WTC11 (cell line): ENCODE measurements around the gene DLG1. TPM values are rescaled to one million over a fixed set of nuclear protein-coding genes. Genes with fewer than 3 reads are reported as not detected.

Source experiments
- ATAC-seq: fragments of 200-7000 bp; cut with Tn5 transposase; 2 replicates; pipeline ENCODE4 v1.10.0; 2021; ENCODE audit warnings: mild to moderate bottlenecking, moderate library complexity
- CTCF ChIA-PET: fragments of 300-600 bp; sonication (Branson Sonifier 250); formaldehyde crosslinking; loops from one replicate; lab custom pipeline; 2021; ENCODE audit warnings: antibody characterized with exemption; lab: Charles Lee
- POLR2A ChIA-PET: fragments of 350-600 bp; sonication (Branson Sonifier 250); formaldehyde crosslinking; loops from one replicate; lab custom pipeline; 2021; ENCODE audit warnings: antibody characterized with exemption; lab: Charles Lee
- DNase-seq: peaks from one replicate; pipeline ENCODE4 v3.0.0; 2021; ENCODE audit warnings: low spot score
- H3K27ac Mint-ChIP-seq: 2 replicates; pipeline ENCODE4 v1.8.0; 2021; ENCODE audit warnings: mixed read lengths
- H3K27me3 Mint-ChIP-seq: 2 replicates; pipeline ENCODE4 v1.8.0; 2021; ENCODE audit warnings: low read depth, mild to moderate bottlenecking, moderate library complexity, mixed read lengths
- H3K36me3 Mint-ChIP-seq: 2 replicates; pipeline ENCODE4 v1.8.0; 2021; ENCODE audit warnings: mixed read lengths
- H3K4me1 Mint-ChIP-seq: 2 replicates; pipeline ENCODE4 v1.8.0; 2022; ENCODE audit warnings: mixed read lengths
- H3K4me3 Mint-ChIP-seq: 2 replicates; pipeline ENCODE4 v1.8.0; 2021; ENCODE audit warnings: mild to moderate bottlenecking, moderate library complexity, mixed read lengths
- H3K9me3 Mint-ChIP-seq: 2 replicates; pipeline ENCODE4 v1.8.0; 2021; ENCODE audit warnings: mixed read lengths
- CREM ChIP-seq: sonication (generic); formaldehyde crosslinking; IDR thresholded peaks from 2 replicates; pipeline ENCODE4 v1.8.1; 2022; ENCODE audit warnings: mild to moderate bottlenecking, missing genetic modification reagents, moderate library complexity
- E2F5 ChIP-seq: sonication (generic); formaldehyde crosslinking; IDR thresholded peaks from 2 replicates; pipeline ENCODE4 v1.8.1; 2022; ENCODE audit warnings: mild to moderate bottlenecking, moderate library complexity, missing genetic modification reagents
- FOXJ3 ChIP-seq: sonication (generic); formaldehyde crosslinking; IDR thresholded peaks from 2 replicates; pipeline ENCODE4 v1.9.0; 2021; ENCODE audit warnings: missing genetic modification reagents, mild to moderate bottlenecking, borderline replicate concordance
- IRF1 ChIP-seq: sonication (generic); formaldehyde crosslinking; IDR thresholded peaks from 2 replicates; pipeline ENCODE4 v1.8.0; 2023; ENCODE audit warnings: missing genetic modification reagents
- NFYB ChIP-seq: sonication (generic); formaldehyde crosslinking; conservative IDR thresholded peaks from 2 replicates; pipeline ENCODE4 v1.8.0; 2022; ENCODE audit warnings: low read depth, missing genetic modification reagents
- NR3C1 ChIP-seq: sonication (generic); formaldehyde crosslinking; conservative IDR thresholded peaks from 2 replicates; pipeline ENCODE4 v1.8.1; 2023; ENCODE audit warnings: low read depth, mild to moderate bottlenecking, missing genetic modification reagents
- OVOL2 ChIP-seq: fragments of 250-450 bp; sonication (Bioruptor Pico); IDR thresholded peaks from 2 replicates; pipeline ENCODE4 v1.9.0; 2021; ENCODE audit warnings: mild to moderate bottlenecking, borderline replicate concordance
- PRRX2 ChIP-seq: fragments of 250-450 bp; sonication (Bioruptor Pico); IDR thresholded peaks from 2 replicates; pipeline ENCODE4 v1.8.0; 2021; ENCODE audit warnings: mild to moderate bottlenecking
- RELA ChIP-seq: sonication (generic); formaldehyde crosslinking; IDR thresholded peaks from 2 replicates; pipeline ENCODE4 v1.8.1; 2022; ENCODE audit warnings: missing genetic modification reagents, mild to moderate bottlenecking, borderline replicate concordance
- RORB ChIP-seq: fragments of 250-450 bp; sonication (Bioruptor Pico); IDR thresholded peaks from 2 replicates; pipeline ENCODE4 v1.9.0; 2021; ENCODE audit warnings: mild to moderate bottlenecking
- SMAD3 ChIP-seq: sonication (generic); formaldehyde crosslinking; IDR thresholded peaks from 2 replicates; pipeline ENCODE4 v1.8.0; 2022; ENCODE audit warnings: missing genetic modification reagents, mild to moderate bottlenecking, borderline replicate concordance
- TCF7 ChIP-seq: sonication (generic); formaldehyde crosslinking; IDR thresholded peaks from 2 replicates; pipeline ENCODE4 v1.8.0; 2022; ENCODE audit warnings: mild to moderate bottlenecking, low read depth, missing genetic modification reagents, moderate library complexity
- ZBTB21 ChIP-seq: sonication (generic); formaldehyde crosslinking; IDR thresholded peaks from 2 replicates; pipeline ENCODE4 v1.8.1; 2023; ENCODE audit warnings: mild to moderate bottlenecking, missing genetic modification reagents, borderline replicate concordance
- ZNF263 ChIP-seq: sonication (generic); formaldehyde crosslinking; IDR thresholded peaks from 2 replicates; pipeline ENCODE4 v1.8.1; 2022; ENCODE audit warnings: low read depth, mild to moderate bottlenecking, moderate library complexity, missing genetic modification reagents
- ZNF317 ChIP-seq: sonication (generic); formaldehyde crosslinking; IDR thresholded peaks from 2 replicates; pipeline ENCODE4 v1.8.1; 2023; ENCODE audit warnings: low read depth, mild to moderate bottlenecking, moderate library complexity, missing genetic modification reagents, borderline replicate concordance
- ZNF396 ChIP-seq: fragments of 250-450 bp; sonication (Bioruptor Pico); IDR thresholded peaks from 2 replicates; pipeline ENCODE4 v1.8.0; 2021; ENCODE audit warnings: mild to moderate bottlenecking, moderate library complexity, borderline replicate concordance
- total RNA-seq: library from RNA; stranded (reverse); gene quantifications from 3 replicates; pipeline ENCODE4 v1.2.3, GENCODE V29; 2021
- TF ChIP-seq, protein P1 (sequence below): fragments of 250-450 bp; sonication (Bioruptor Pico); IDR thresholded peaks from 2 replicates; pipeline ENCODE4 v1.9.0; 2021; ENCODE audit warnings: mild to moderate bottlenecking

Gene DLG1
- total RNA-seq, 1 experiment from 2014 or later: 81.1 TPM

DNA sequence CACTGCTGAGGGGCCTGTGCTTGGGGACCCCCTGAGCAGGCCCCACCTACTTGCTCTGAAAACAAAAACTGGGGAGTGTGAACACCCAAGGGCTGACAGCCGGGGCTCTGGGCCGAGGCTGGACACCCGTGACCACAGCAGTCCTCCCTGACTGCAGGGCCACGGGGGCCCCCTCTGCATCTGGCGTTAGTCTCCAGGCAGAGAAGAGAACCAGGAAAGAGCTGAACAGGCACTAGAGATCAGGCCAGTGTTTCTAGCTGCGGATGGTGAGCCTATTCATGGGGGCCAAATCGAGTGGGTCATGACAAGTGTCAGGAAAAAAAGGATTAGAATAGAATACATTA is 285.9 kb downstream of the DLG1 start:
- Mint-ChIP-seq H3K36me3 (no peaks in the 10 kb centered on the region), H3K4me3 (no peak overlapping the region), H3K27me3 (no peaks in the 10 kb centered on the region; the same call in 1 of the 2 replicates), H3K27ac (no peak overlapping the region), H3K9me3 (no peaks in the 10 kb centered on the region), H3K4me1 (no peaks in the 10 kb centered on the region)
- DNase-seq (no peak), ATAC-seq (no peak)
- POLR2A ChIA-PET: no interaction called here
- TF ChIP-seq OVOL2 (CRISPR knock-in tag) (no peak), ZBTB21 (CRISPR knock-in tag) (no peak), NR3C1 (CRISPR knock-in tag) (no peak), FOXJ3 (CRISPR knock-in tag) (no peak), SMAD3 (CRISPR knock-in tag) (no peak), E2F5 (CRISPR knock-in tag) (no peak), ZNF317 (CRISPR knock-in tag) (no peak), IRF1 (no peak), NFYB (no peak), PRRX2 (no peak), TCF7 (CRISPR knock-in tag) (no peak)
- TF ChIP-seq, protein P1, sequence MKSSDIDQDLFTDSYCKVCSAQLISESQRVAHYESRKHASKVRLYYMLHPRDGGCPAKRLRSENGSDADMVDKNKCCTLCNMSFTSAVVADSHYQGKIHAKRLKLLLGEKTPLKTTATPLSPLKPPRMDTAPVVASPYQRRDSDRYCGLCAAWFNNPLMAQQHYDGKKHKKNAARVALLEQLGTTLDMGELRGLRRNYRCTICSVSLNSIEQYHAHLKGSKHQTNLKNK: no peak
- CTCF ChIA-PET: interaction anchor here (1.5 kb wide), 1 partner anchor 10 kb away, joined by 6 read pairs; no protein-coding TSS in a partner anchor

DNA sequence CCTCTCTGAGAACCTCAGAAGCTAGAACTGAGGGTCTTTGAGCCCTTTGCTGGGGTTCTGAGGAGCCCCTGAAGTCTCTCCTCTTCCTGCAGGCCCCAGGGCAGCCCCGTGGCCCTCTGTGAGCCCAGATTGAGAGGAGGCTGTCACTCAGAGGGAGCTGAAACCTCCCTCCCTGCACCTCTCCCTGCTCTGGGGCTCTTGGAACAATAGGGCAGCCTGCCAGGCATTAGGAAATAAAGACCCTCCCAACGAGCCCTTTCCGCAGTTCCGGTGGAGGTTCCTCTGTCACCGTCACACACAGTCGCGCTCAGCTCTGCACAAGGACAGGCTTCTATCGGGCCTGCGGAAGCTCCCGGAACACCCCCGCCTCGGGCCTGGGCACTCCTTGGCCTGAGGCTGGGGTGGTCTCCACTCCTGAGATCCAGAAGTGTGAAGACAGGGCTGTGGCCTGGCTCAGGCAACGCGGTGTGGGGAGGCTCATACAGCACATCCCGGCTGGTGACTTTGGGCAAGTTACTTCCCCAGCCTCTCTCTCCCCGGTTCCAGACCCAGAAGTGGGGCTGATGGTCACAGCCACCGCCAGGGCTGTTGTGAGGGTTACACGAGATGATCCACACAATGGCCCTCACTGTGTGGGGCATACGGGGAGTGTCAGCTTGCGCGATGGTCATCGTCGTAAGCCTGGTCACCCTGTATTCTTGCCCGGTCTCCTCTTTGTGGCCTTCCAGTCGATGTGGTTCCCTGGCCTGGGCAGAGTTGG is 286.5 kb downstream of the DLG1 start:
- H3K27me3 Mint-ChIP-seq: no peaks in the 10 kb centered on the region; the same call in 1 of the 2 replicates
- ATAC-seq (no peak; the same call in 1 of the 2 replicates), DNase-seq (no peak)
- H3K9me3 Mint-ChIP-seq: no peaks in the 10 kb centered on the region
- no peaks in the 10 kb centered on the region for H3K4me1 Mint-ChIP-seq
- CTCF ChIA-PET: interaction anchor here (1.5 kb wide), 1 partner anchor 9 kb away, joined by 6 read pairs; no protein-coding TSS in a partner anchor
- no peak overlapping the region for H3K27ac Mint-ChIP-seq
- H3K36me3 Mint-ChIP-seq: no peaks in the 10 kb centered on the region
- H3K4me3 Mint-ChIP-seq: no peak overlapping the region
- TF ChIP-seq IRF1 (no peak), RELA (CRISPR knock-in tag) (no peak), ZNF396 (CRISPR knock-in tag) (no peak), ZNF263 (no peak)
- POLR2A ChIA-PET: no interaction called here

DNA sequence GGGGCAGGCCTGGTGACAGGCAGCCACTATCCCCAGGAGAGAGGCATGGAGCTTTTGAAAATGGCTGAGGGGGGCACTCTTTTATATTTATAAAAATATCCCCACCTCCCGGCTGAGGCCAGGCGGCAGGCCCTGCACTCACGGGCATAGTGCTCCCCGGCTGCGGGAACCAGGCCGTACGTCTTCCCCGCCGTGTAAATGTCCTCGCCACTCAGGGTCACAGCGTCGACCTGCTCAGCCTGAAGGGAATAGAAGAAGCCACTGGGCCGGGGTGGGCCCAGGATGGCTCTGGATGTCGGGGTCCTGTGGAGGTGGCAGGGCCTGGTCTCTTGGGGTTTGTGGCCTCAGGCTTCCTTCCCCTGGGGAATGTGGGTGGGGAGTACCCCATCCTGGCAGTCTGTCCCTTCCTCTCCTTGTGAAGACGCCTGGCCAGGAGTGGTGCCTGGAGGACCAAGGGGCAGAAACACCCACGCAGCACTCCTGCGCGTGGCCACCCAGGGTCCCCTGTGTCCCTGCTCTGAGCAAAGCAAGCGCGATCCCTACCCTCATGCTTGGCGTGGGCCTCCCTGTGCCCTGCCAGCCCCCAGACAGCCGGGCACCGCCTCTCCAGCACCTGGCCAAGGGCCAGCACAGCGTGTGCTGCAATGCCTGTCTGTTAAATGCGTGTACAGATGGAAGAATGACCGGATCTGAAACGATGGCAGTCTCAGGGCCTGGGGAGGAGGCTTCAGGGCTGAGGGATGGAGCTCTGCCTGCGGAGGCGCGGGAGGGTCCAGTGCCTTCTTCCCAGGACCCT is 287.7 kb downstream of the DLG1 start:
- no peak overlapping the region for H3K4me3 Mint-ChIP-seq
- POLR2A ChIA-PET: no interaction called here
- TF ChIP-seq TCF7 (CRISPR knock-in tag) (no peak), RORB (no peak), CREM (CRISPR knock-in tag) (no peak)
- ATAC-seq (no peak), DNase-seq (no peak)
- H3K27ac Mint-ChIP-seq: no peak overlapping the region
- CTCF ChIA-PET: no interaction called here
- no peaks in the 10 kb centered on the region; the same call in 1 of the 2 replicates for H3K27me3 Mint-ChIP-seq
- no peaks in the 10 kb centered on the region for H3K4me1 Mint-ChIP-seq
- no peaks in the 10 kb centered on the region for H3K9me3 Mint-ChIP-seq
- no peaks in the 10 kb centered on the region for H3K36me3 Mint-ChIP-seq
